Embryonic facial prominence (tissue), 1 donor: ENCODE data around the gene FST.

Source experiments
- DNase-seq: peaks from one replicate; pipeline ENCODE4 v3.0.0-alpha.2; 2016; ENCODE audit errors: extremely low spot score

FST gene

DNA sequence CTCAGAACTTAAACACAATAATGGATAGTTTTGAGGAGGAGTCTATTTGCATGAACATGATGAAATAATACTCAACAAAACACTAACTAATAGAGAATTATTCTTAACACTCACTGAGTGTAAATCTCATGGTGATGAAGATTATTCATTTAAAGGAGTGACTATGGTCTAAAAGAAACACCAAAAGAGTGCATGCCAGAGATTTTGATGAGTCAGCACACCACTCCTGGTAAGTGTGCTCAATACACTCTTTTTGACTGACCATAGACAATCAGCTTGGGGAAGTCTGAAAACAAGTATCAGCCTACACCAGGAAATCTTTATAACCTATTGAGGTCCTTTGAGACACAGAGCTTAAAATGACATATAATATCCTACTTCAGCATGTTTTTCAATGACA is 6.8 kb upstream of the FST start:
- no peak for DNase-seq

DNA sequence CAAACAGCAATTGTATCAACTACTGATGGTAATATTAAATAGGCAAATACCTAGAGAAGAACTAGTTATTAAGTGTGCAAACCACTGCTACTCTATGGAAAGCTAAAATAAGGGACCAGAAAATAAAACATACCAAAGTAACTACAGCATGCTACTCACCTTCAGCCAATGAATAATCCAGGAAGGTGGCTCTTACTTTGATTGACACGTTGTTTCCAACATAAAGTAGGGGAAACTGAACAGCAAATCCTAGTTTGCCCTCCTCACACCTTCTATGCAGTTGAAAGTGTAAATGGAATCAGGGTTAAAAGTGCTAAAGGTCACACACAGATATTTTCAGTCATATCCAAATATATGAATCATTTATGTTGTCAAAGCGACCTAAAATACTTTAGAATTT is 5.1 kb upstream of the FST start:
- DNase-seq, result no peak

DNA sequence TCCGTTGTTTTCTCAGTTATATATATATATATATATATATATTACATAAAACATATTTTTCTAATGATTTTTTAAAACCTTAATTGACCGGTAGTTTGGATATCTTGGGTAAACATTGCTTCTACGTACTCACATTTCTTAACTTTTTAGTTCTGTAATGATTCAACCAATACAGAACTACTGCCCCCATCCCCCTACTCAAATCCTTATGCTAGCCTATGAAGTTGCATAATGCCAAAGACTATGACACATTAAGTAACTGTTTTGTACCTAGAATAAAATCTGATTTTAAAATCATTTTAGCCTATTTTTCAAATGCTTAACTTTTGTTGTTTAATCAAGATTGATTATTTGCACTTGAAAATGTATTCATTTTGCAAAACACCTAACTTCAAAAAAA is 4.4 kb upstream of the FST start:
- DNase-seq, result no peak

DNA sequence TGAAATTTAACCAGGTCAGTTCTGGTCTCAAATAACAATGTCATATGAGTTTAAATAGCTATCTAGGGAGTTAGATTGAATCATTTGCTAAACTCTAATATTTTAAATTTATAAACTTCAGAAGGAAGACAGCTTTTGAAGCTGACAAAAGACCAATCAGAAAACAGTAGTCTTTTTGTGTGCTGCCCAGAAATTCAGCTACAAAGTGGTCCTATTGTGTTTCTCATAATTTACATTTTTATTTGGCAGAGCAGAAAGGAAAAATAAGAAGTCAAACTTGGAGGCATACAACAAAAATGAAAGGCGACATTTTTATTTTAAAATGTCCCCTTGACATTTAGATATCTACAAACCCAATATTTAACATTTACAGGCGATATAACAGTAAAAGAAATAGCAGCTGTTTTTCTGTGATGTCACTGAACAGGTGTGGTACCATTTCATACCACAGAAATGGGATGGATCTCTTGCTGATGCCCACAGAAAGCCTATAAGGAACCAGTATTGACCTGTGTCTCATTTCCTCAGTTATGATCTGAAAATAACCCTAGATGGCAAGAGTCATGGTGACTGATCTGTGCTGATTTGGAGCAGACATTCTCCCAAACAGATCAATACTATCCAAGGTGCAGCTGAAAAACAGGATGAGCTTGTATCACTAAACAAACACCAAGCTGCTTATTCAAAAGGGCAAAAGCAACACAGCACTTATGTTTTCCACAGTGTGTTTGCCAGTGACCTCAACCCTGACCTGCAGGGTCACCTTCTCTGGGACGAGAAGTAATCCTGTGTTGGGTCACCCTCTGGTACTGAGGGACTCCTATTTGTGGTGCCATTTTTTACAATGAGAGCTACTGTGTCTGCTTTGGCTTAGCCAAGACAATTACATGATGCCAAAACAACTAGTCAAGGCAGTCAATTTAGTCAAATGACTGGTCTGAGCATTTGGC is 3.6 kb upstream of the FST start:
- no peak for DNase-seq

DNA sequence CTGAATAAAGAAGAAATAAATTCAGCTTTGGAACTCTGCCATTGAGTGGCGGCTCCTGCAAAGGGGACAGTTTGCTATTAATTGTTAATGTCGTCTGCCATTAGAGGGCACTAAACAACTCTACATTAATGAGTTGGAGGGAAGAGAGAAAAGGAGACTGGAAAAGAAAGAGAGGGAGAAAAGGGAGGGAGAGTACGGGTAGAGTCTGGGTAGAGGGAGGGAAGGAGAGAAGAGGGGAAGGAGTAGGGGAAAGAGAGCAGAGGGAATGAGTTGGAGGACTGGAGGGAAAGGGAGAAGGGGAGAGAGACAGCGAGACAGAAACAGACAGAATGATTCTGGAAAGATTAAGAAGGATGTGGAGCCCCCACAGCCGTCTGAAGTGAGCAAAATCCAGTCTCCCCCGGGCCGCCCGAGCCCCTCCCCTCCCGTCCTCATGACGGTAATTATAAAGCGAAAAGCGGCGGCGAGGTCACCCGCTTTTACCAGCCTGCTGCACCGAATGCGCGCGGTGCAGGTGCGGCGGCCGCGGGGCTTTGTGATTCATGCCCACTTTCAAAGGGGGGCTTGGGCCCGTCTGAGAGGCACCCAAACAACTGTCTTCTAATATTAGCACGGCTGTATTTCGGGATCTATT is 1.9 kb upstream of the FST start:
- DNase-seq, result peak; percentile 40

DNA sequence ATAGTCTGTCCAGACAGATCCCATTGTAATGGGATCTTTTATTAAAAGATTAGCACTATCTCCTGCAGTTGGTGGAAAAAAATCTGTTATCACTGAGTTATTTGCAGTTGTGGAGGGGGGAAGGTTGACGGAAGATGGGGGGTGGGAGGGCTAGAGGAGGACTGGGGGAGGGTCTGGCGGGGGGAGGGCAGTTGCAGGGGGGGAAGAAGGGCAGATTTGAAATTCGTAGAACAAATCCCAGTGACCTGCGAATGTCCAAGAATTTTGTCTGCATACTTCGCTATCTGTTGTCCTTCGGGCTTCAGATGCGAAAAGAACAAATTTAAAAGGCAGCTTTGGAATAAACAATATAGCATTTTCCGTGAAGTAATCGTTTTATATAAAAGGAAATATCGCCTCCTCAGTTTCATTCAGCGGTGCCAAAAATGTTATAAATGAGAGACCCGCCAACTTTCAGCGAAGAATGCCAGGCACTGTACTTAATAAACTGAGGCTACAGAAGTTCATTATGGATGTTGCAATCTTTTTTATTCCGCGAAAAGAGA is 1.3 kb upstream of the FST start:
- DNase-seq, result no peak

DNA sequence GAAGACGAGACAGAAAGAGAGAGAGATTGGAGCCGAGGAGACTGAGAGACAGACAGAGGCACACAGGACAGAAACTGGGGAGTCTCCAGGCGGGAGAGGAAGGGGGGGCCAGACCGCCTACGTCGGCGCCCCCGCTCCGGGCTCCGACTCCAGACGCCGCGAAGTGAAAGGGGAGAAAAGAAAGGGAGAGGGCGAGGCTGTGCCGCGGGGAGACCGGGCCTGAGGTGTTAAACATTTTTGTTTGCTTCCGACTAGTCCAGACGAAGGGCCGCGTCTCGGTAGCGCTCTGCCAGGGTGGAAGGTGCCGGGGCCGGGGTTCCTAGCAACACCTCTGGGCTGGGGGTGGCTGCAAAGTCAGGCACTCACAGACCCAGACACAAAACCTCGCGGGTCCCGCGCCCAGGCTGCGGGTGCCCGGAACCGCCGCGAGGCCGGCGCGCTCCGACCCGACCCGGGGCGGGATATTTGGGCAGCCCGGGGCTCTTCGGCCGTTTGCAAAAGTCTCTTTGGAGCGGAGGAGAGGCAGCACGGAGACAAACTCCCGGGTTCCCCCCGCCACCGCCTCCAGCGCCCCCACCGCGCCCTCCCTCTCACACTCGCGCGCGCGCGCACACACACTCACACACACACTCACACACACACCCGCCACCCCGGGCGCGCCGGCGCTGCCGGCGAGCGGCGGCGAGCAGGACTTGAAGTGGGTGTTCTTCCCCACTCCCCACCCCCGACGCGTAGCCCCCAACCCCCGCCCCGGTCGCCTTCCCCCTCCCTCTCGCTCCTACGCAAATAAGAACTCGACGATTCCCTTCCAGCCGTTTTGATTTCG is 626 bp upstream of the FST start:
- DNase-seq, result peak; percentile 45

DNA sequence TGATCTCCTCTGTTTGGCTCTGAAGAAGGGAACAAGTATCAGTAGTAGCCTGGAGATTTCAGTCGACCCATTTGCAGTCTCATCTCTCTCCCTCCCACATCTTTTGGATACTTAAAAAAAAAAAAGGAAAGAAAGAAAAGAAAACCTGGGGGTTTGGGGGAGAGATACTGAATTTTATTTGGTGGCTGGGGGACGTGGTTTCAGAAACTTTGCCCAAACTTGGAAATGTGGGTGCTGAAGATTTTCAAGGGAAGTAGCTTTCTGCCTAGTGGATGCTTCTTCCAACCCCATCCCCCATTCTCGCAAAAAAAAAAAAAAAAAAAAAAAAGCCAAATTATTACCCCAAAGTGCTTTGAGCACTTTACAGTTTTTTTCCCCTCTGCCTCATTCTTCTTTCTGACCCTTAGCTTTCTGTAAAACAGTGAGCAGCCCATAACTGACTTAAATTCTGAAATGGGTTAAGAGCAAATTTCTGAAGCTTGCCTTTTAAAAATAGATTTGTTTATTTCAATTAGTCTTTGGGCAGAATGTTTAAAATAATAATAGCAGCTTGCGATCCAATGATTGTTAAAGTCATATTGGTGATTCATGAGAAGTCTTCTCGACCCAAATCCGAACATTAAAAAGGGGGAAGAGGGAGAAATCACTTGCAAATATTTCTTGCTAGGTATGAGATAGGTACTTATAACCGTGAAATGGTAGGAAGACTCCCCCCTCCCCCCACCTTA is 894 bp downstream of the FST start:
- DNase-seq, result no peak

DNA sequence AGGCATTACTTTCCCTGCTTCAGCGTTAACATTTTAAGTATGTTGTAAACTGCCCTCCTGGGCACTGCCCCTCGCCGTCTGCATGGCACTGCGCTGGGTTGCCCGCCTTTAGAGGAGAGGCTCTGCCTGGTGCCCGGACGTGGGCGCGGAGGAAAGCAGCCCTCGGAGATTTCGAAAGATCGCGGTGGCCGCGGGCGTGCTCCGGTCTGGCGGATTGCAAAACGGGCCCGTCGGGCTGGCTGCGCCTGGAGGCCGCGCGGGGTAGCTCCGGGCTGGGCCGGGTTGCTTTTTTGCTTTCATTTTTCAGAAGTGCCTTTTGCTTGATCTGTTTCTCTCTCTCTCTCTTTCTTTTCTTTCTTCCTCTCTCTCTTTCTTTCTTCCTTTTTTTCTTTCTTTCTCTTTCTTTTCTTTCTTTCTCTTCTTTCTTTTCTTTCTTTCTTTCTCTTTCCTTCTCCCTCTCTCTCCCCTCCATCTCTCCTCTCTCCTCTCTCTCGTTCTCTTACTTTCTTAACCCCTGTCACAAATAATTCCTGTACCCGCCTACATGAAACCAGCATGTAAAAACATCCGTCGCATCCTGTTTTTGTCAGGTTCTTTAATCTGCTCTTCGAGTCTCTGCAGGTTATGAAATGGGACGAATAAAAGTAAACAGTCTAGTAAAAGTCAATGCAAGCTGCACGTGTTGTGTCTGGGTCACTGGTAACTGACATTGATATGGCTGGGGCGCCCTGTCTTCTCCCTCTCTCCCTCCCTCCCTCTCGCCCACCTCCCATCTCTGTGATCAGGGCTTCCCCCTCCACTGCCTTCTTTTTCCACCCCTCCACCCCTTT is 1.7 kb downstream of the FST start:
- DNase-seq, result no peak

DNA sequence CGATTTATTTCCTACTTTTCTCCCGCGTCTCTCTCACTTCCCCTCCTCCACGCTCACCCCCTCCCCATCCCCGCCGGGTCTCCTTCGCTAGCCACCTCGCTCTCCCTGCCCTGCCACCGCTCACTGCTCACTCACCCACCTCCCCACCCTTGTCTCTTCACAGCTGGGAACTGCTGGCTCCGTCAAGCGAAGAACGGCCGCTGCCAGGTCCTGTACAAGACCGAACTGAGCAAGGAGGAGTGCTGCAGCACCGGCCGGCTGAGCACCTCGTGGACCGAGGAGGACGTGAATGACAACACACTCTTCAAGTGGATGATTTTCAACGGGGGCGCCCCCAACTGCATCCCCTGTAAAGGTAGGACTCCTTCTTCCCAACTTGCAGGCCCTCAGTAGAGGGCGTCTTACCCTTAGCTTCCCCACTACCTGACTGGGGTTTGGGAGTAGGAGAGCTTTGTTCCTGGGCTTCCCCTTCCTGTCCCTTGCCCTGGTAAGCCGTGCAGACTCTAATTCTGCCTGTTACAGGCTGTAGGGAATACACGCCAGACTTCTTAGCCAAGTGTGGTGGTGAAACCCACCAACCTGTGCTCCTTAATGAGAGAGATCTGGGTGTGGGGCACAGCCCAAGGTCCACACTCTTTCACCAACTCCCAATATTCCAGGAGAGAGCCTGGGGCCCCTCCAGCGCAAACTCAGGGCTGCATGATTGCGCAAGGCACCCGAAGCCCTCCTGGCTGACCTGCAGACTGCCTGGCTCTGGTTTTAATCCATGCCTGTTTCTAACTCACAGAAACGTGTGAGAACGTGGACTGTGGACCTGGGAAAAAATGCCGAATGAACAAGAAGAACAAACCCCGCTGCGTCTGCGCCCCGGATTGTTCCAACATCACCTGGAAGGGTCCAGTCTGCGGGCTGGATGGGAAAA is 2.5 kb downstream of the FST start:
- no peak for DNase-seq

DNA sequence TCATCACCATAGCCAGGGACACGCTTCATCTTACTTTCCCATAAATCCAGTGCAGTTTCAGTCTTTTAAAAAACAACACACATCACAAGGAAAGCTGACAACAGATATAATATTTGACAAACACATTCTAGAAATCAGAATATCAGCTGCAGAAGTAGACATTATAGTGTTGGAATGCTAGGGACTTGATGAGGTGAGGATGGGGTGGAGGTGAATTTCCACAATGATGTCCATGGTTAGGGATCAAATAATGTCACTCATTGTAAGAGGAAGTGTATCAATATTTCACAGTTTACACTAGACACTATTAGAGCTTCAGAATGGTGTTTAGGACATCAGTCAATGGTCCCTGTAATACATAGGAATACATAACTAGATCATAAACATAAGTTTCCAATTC is 7.0 kb downstream of the FST start:
- DNase-seq, result no peak

DNA sequence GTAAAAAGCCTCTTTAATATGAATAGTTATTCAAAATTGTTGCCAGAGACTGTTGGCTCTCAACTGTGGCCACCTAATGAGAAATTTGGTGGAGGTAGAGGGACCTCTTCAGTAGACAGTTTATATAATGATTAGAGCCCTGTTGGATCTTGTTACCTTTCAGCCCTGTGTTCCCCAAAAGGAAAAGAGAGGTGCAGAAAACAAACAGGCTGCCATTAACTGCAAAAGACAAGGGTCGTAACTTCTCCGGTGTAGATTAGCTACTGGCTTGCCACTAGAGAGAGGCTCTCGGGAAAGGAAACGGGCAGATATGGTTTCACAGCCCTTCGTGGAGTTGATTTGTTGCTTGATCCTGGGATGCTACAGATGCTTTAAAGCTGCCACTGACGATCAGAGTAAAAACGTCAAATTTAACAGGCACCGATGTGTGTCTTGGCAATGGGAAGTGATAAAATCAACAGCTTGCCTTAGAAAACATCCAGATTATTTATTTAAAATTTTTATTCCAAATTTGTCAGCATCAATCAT is 7.8 kb downstream of the FST start:
- DNase-seq, result no peak

DNA sequence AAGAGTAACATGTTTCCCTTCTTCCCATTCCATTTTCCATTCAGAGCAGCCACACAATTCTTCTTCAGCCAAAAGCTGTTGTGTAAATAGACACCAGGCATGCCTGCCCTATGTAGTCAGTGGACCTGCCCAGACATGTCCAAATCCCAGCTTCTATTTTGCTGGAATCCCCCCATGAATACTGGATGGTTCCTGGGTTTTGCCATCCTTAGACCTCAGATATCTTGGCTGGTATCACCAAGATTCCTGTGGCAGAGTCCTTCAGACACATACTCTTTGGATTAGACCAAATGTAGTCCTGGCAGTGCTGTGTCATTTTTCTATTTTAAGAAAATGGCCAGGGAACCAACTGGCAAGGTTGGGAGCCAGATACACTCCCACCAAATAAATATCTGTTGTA is 10.3 kb downstream of the FST start:
- DNase-seq, result no peak

DNA sequence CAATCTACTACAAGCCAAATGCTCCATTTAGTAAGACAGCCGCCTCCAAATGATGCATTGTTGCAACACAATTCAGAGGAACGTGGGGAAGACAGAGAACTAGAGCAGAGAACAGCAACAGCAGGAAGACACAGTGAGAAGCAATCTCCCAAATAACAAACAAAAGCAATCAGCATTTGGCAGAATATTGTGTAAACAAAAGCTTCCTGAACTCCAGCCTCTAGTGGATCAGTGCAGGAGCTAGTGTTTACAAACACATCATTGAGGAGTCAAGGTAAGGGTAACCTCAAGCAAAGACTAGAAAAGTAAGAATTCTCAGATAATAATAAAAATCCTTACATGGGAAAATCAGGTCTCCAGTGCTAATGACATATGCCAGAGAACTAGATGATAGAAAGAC is 20.6 kb downstream of the FST start:
- DNase-seq, result no peak

DNA sequence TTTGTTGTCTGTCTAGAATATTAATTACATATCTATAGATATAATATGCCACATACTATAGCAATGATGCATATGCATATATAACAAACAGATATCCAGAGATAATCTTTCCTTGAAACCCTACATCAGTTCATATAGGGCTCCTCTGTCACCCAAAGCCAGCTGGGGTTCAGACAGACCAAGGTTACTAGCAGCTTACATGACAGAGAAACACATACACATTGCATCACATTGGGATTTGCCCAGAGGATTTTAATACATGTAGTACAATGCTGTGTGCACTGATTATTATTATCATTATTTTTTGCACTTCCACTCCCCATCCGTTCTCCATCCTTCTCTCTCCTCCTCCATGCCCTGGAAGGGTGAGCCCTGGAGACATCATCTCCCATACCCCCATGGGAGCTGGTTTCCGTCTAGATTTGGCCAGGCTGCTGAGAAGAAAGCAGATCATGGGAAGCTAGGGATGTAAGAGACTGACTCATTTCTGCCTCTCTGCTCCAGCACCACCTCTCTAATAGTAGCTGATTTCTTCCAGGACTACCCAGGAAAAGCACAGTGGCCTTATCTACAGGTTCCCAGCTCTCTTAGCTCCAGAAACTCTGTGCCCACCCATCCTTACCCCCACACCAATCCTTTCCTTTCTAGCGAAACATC is 23.3 kb downstream of the FST start:
- no peak for DNase-seq

DNA sequence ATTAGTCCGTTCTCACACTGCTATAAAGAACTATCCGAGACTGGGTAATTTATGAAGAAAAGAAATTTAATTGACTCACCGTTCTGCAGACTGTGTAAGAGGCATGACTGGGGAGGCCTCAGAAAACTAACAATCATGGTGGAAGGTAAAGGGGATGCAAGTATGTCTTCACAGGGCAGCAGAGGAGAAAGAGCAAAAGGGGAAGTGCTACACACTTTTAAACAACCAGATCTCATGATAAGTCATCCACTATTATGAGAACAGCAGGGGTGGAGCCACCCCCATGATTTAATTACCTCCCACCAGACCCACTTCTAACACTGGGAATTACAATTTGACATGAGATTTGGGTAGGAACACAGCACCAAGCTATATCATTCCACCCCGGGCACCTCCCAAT is 26.6 kb downstream of the FST start:
- no peak for DNase-seq

DNA sequence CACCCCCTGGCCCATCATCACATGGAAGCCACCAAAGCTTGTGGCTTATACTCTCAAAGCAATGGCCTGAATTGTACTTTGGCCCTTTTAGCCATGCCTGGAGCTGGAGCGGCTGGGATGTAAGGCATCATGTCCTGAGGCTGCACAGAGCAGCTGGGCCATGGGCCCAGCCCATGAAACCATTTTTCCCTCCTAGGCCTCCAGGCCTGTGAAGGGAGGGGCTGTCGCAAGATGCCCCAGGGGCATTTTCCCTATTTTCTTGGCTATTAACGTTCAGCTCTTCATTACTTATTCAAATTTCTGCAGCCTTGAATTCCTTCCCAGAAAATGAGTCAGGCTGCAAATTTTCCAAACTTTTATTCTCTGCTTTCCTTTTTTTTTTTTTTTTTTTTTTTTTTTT is 27.7 kb downstream of the FST start:
- DNase-seq, result no peak

DNA sequence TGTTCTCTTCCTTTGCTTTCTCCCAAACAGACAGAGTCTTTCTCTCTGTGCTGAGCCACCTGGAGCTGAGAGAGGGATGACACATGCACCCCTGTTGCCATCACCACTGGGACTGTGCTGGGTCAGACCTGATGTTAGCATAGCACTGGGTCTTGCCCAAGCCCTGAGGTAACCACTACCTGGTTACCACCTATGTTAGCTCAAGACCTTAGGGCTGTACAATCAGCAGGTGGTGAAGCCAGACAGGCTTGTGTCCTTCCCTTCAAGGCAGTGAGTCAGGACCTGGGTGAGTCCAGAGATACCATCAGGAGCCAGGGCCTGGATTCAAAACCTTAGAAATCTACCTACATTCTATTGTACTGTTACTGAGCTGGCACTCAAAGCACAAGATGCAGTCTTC is 32.1 kb downstream of the FST start:
- DNase-seq, result no peak

DNA sequence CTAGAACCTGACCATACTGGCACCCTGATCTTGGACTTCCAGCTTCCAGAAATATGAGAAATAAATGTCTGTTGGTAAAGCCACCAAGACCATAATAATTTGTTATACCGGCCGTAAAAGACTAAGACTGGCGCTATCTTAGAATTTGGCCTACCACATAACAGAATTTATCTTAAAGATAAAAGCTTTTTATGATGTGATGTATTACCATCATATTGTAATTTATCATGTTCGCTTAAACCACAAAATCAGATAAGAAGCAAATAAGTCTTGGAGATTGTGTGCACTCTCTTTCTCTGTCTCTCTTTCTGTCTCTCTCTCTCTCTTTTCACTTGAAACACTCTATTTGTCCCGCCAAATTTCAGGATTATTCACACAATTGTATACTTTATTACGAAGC is 35.6 kb downstream of the FST start:
- no peak for DNase-seq
